ENCODE data around the gene DOCK6. TPM values are rescaled to one million over a fixed set of nuclear protein-coding genes. Genes with fewer than 3 reads are reported as not detected.

DOCK6 gene
- total RNA-seq, 1 experiment from 2014 or later: 4.3 TPM

DNA sequence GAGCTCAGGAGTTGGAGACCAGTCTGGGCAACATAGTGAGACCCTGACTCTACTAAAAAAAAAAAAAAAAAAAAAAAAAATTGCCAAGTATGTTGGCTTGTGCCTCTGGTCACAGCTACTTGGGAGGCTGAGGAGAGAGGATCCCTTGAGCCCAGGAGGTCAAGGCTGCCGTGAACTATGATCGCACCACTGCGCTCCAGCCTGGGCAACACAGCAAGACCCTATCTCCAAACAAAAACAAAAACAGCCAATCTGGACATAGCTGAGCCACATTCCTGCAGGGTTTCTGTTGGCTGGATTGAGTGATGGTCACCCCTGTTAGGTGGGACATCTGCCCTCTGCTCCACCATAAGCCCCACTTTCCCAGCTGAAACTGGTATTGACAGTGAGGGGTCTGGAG, 36.5 kb downstream of the DOCK6 start:
- no peak for DNase-seq (ENCODE audit: low read depth)

GRCh38 chr19:11225172-11225571, 37.2 kb downstream of the DOCK6 start:
- DNase-seq (ENCODE audit: low read depth): no peak

DNA sequence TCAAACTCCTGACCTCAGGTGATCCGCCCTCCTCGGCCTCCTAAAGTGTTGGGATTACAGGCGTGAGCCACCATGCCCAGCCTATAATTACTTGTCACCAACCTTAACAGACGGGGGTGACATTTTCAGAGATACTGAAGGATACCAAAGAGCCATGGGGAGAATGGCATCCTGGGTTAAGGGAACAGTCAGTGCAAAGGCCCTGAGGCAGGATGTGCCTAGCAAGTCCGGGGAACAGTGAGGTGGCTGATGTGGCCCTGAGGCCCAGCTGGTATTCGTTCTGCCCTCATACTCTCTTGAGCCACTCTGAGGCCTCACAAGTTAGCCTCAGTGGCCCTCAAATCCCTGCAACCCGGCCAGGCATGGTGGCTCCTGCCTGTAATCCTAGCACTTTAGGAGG, 37.9 kb downstream of the DOCK6 start:
- no peak for DNase-seq (ENCODE audit: low read depth)

- DNase-seq (ENCODE audit: low read depth): no peak
Measured at GRCh38 chr19:11223200-11223599, 39.1 kb downstream of the DOCK6 start.

DNA sequence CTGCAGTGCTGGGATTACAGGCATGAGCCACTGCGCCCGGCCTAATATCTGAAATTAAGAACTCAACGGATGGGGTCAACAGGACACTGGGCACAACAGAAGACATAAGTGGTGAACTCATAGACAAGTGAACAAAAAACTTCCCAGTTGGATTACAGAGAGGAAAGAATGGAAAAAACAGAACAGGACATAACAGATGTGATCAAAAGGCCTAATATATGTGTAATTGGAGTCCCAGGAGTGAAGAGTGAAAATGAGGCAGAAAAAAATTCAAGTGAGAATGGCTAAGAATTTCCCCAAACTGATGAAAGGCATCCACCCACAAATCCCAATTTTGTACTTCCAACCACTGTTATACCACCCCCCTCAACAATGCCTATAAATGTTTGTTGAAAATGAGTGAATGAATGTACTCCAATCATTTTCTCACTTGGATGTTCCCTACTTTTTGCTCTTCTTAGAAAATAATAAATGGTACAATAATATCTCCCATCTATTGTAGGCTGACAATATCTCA, 41.2 kb downstream of the DOCK6 start:
- no peak for DNase-seq (ENCODE audit: low read depth)

GRCh38 chr19:11214387-11214786, 47.9 kb downstream of the DOCK6 start:
- no peak for DNase-seq (ENCODE audit: low read depth)

GRCh38 chr19:11210656-11210928, 51.7 kb downstream of the DOCK6 start:
- DNase-seq (ENCODE audit: low read depth): no peak

- no peak for DNase-seq (ENCODE audit: low read depth)
Measured at GRCh38 chr19:11209839-11210655, 52.3 kb downstream of the DOCK6 start.

DNA sequence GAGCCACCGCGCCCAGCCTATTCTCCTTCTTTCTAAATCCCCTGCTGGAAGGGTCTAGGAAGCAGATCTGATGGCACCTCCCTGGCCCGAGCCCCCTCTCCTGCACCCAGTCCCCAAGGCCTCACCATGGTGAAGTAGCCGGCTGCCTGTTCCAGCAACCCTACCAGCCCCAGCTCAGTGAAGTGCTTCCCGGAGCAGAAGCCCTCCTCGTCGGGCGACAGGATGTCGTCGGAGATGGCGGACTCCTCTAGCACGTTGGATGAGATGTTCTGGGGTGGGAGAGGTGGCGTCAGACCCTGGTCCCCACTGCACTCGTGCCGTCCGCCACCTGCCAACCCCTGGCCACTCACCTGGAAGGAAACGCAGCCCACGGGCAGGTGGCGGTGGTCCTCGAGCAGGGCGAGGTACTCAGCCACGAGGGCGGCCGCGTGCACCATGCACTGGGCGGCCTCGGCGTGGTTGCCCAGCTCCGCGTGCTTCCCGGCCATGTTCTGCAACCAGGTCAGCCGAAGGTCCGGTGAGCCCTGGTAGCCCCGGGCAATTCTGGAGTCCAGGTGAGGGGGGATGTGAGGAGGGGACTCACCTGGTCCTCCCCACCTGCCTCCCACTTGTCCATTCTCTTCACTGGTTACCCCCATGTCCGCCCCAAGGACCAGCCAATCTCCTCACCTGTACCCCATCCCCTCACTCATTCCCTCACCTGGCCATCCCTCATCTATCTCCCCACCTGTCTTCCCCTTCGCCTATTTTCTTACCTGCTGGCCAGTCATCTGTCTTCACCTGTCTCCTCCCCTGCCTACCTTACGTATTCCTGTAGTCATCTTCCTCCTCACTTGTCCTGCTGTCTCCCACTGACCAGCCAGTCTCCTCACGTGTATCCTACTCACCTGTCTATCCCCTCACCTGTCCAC, 53.5 kb downstream of the DOCK6 start:
- DNase-seq (ENCODE audit: low read depth): no peak

GRCh38 chr19:11205939-11206570, 56.3 kb downstream of the DOCK6 start:
- no peak for DNase-seq (ENCODE audit: low read depth)

- no peak for DNase-seq (ENCODE audit: low read depth)
Measured at GRCh38 chr19:11204943-11205349, 57.4 kb downstream of the DOCK6 start.

DNA sequence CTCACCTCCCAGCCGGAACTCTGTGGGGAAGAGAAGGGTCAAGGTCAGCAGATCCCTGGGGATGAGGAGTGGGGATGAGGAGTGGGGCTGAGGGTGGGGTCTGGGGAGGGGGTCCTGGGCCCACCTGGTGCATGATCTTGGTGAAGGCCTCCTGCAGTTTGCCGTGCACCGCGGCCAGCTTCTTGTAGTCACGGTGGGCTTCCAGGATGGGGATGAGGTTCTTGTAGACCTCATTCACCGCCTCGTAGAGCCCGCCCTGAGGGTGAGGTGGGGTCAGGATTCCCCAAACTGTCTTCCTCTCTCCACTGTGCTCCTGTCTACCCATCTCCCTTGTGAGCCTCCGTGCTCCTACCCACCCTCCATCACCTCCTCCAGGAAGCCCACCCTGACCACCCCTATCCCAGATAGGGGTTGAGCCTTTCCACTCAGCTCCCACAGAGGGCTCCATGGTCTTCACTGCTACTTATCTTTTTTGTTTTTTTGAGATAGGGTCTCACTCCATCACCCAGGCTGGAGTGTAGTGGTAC, 58.2 kb downstream of the DOCK6 start:
- DNase-seq (ENCODE audit: low read depth): no peak

DNA sequence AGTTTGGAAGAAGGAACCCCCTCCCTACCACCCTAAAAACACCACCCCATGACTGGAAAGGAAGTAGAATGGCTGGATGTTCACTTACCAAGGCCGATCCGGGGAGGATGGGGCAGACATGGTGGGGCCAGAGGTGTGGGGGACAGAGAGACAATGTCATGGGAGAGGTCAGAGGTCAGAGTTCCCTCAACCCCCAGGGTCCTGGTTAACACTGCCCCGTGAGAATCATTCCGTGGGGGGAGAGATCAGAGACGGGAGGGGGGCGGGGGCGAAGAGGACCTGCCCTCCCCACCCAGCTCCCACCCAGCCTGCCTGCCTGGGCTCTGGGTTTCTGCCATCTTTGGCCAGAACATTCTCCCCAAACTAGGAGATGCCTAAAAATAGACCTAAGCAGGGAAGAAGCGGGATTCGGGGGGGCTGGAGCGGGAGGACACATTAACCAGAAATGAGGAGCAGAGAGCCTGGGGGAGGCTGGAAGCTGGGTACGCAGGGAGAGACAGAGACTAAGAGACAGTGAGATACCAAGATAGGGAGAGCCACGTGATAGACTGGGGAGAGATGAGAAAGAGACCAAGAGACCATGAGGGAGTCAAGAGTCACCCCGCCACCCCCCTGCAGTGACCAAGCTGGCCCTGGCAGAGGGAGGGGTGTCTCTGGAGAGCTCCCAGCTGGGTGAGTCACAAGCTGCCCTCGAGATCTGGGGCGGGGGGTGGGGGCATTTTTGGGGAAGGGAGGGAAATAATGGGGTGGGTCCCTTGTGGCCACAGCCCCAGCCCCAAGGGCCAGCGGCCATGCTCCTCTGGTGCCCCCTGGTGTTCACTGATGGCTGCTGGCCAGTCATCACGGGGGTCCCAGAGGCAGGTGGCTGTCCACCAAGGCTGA, 58.9 kb downstream of the DOCK6 start:
- peak; percentile 80 for DNase-seq (ENCODE audit: low read depth)

DNA sequence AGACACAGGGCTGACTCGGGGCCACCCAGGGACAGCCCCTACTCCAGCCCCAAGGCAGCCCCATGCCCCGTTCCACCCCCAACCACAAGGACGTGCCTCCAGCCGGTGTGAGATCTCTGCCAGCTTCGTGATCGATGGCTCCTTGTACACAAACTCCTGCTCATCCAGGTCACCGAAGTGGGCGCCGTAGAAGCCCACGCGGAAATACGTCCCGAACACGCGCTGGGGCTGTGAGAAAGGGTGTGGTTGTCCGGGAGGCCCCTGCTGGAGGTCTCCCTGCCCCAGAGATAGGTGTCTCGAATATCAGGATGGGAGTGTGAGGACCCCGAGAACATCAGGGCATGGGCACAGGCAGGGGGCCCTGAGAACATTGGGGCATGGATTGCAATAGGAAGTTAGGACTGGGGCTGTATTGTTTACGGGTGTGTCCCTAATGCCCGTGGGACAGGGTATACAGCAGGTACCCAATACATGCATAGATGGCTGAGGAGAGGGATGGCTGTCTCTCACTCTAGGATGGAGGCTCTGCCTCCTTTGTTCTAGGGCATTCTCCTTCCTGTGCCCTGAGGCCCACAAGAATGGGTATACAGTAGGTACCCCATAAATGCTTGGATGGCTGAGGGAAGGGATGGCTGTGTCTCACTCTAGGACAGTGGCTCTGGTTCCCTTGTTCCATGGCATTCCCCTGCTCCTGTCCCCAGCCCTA, 59.7 kb downstream of the DOCK6 start:
- no peak for DNase-seq (ENCODE audit: low read depth)

DNA sequence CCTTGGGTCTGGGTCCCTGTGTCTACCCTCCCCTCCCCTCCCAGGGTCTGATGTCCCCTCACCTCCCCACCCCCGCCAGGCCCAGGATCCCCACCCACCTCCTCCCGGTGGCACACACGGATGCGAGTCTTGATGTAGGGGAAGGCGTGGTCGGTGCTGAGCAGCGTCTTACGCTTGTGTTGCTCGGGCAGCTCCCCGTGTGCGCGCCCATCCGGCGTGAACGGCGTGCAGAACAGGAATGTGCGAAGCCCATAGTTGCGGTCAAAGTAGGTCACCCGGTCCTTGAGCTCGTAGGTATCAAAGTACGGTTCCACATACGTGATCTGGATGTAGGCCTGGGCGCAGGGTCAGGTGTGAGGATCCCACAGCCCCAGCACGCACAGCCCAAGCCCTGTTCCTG, 60.5 kb downstream of the DOCK6 start:
- no peak for DNase-seq (ENCODE audit: low read depth)

- no peak for DNase-seq (ENCODE audit: low read depth)
Measured at GRCh38 chr19:11200931-11201330, 61.4 kb downstream of the DOCK6 start.

DNA sequence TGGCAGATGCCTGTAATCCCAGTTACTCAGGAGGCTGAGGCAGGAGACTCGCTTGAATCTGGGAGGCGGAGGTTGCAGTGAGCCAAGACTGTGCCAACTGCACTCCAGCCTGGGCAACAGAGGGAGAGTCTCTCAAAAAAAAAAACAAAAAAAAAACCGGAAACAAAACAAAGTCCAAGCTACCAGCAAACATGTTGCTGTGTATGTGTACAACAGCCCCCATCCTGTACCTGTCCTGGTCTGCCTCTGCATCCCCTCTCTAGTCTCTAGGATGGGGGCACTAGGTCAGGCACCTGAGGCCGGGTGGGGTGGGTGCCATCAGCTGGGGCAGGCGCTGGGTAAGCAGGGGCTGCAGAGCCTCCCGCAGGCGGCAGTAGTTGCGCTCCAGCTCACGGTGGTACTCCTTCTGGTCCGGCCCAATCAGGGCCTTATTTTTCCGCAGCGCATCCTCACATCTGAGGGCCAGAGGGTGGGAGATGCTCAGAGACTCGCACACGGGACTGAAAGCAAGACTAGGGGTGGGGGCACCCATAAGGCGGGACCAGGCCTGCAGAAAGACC, 62.2 kb downstream of the DOCK6 start:
- no peak for DNase-seq (ENCODE audit: low read depth)

GRCh38 chr19:11199517-11199916, 62.8 kb downstream of the DOCK6 start:
- DNase-seq (ENCODE audit: low read depth): no peak

- DNase-seq (ENCODE audit: low read depth): no peak
Measured at GRCh38 chr19:11198769-11199424, 63.4 kb downstream of the DOCK6 start.

Measured in HT1080 (cell line).